Measurements from ENCODE around the gene NUMA1.

- TF ChIP-seq, protein P1, sequence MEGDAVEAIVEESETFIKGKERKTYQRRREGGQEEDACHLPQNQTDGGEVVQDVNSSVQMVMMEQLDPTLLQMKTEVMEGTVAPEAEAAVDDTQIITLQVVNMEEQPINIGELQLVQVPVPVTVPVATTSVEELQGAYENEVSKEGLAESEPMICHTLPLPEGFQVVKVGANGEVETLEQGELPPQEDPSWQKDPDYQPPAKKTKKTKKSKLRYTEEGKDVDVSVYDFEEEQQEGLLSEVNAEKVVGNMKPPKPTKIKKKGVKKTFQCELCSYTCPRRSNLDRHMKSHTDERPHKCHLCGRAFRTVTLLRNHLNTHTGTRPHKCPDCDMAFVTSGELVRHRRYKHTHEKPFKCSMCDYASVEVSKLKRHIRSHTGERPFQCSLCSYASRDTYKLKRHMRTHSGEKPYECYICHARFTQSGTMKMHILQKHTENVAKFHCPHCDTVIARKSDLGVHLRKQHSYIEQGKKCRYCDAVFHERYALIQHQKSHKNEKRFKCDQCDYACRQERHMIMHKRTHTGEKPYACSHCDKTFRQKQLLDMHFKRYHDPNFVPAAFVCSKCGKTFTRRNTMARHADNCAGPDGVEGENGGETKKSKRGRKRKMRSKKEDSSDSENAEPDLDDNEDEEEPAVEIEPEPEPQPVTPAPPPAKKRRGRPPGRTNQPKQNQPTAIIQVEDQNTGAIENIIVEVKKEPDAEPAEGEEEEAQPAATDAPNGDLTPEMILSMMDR (IDR thresholded peaks at IDR 0.05) = no peak
- TF ChIP-seq EZH2 (IDR thresholded peaks at IDR 0.05) = no peak
These were observed 12.7 kb downstream of the NUMA1 start for GRCh38 chr11:72067676-72068075.

All from neural progenitor cell (in vitro differentiated cells).